Ovary (tissue), 3 donors: ENCODE data around the gene DIS3L2.

Experiments used
- CTCF ChIP-seq, 3 donors: fragments of 450-650 bp in 2 of 3; fragments of 200-600 bp in 1 of 3; IDR thresholded peaks; one replicate each; pipeline versions ENCODE4 v1.5.1 to v1.8.0; 2016 to 2022; ENCODE audit warnings: antibody characterized with exemption in 3 of 3, mild to moderate bottlenecking in 1 of 3
- EP300 ChIP-seq: sonication (generic); formaldehyde crosslinking; IDR thresholded peaks from one replicate; pipeline ENCODE4 v1.6.1; 2017; ENCODE audit warnings: antibody characterized with exemption
- POLR2A ChIP-seq: fragments of 450-650 bp; IDR thresholded peaks from one replicate; pipeline ENCODE4 v1.6.1; 2017; ENCODE audit warnings: antibody characterized with exemption, mild to moderate bottlenecking, moderate library complexity
- donor health status: DM: no; HTN: no; CAD: no.

GRCh38 chr2:232116852-232117251 lies 155.3 kb downstream of the DIS3L2 start:
- no peak for TF ChIP-seq CTCF (IDR thresholded peaks at IDR 0.05)
- no peak for TF ChIP-seq POLR2A
- no peak for TF ChIP-seq EP300
